Suppressor macrophage treated with lipopolysaccharide for 1 hour (primary cell): ENCODE data around the gene NUCB1.
A peak's percentile ranks its signal among the peaks of the same experiment; 100 is the strongest.
"Not testable (repeated sequence)": the region's sequence is repeated elsewhere in the genome, so short reads cannot be mapped to it uniquely, and the experiment has no call there.

ENCODE experiments used
- DNase-seq, 3 donors: peaks; one replicate each; pipeline ENCODE4 v3.0.0-alpha.2; 2020 to 2022

Gene NUCB1

DNA sequence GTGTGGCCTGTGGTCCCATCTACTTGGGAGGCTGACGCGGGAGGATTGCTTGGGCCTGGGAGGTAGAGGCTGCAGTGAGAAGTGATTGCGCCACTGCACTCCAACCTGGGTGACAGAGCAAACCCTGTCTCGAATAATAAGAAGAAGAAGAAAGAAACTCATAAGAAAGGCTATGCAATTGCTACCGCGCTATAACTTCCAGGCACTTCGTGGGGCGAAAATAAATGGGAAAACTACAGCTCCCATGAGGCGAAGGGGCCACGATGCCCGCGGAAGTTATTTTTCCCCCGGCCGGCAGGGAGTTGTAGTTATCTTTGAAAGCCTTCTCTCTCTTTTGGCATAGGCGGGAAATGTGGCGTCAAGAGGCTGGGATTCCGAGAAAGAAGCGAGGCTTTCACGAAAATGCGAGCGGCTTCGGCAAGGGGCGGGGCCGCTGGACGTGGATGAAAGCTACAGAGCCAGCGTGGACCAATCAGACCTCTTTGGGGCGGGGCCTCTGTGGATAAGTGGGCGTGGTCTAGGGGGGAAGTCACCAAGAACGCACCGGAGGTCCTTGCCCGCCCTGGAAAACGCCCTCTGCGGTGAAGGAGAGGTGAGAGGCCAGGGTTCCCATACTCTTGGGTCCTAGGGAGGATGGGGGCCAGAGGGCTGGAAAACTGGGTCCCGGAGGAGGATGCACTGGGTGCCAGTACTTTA lies at the start of gene NUCB1:
Gene NUCB1, plus strand, starts transcription at position 532 of the 696 bp plus-strand sequence. CDS start 485 bp downstream, outside the sequence.
- DNase-seq, result peak; percentile 99

GRCh38 chr19:48852292-48852691 lies 47.8 kb upstream of the NUCB1 start:
- no peak for DNase-seq

DNA sequence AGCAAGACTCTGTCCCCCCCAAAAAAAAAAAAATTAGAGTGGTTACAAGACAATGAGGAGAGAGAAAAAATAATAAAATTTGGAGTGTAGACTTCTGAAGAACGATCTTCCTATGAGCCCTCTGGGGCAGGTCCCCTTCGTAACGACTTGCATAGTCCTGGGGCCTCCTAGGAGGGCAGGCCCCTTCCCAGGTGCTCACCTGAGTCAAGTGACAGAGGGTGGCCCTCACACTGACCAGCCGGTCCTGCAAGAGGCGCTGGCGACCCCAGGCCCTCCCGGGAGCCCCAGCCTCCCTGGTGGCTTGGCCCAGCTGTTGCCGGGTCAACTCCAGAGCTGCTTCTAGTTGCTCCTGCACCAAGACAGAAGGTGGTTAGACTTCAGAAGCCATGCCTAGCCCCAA lies 46.6 kb upstream of the NUCB1 start:
- no peak for DNase-seq

DNA sequence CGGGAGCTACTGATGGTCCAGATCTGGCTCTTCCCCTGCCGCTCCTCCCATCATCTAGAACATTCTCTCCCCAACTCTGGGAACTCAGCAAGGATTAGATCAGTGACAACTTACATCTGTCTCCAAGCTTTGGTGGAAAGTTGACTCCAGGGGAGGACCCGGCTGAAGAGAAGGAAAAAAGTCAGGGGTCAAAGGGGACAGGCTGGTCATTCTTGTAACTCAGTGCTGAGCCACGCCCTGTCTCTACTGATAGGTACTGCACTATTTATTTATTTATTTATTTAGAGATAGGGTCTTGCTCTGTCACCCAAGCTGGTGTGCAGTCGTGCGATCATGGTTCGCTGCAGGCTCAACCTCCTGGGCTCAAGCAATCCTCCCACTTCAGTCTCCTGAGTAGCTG lies 46.0 kb upstream of the NUCB1 start:
- no peak for DNase-seq

DNA sequence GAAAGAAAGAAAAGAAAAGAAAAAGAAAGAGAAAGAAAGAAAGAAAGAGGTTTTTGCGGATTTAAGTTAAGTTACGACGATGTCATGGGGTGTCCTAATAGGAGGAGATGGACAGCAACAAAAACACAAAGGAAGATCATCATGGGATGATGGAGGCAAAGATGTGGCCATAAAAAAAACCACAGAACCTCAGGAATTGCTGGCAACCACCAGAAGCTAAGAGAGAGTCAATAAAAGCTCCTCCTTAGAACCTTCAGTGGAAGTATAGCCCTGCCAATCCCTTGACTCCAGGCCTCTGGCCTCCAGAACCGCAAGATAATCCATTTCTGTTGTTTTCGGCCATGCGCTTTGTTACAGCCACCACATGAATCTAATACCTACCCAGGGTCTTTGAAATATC lies 43.2 kb upstream of the NUCB1 start:
- no peak for DNase-seq

GRCh38 chr19:48858984-48859710 lies 41.0 kb upstream of the NUCB1 start:
- DNase-seq, result peak; percentile 59 to 75 (median 61)

DNA sequence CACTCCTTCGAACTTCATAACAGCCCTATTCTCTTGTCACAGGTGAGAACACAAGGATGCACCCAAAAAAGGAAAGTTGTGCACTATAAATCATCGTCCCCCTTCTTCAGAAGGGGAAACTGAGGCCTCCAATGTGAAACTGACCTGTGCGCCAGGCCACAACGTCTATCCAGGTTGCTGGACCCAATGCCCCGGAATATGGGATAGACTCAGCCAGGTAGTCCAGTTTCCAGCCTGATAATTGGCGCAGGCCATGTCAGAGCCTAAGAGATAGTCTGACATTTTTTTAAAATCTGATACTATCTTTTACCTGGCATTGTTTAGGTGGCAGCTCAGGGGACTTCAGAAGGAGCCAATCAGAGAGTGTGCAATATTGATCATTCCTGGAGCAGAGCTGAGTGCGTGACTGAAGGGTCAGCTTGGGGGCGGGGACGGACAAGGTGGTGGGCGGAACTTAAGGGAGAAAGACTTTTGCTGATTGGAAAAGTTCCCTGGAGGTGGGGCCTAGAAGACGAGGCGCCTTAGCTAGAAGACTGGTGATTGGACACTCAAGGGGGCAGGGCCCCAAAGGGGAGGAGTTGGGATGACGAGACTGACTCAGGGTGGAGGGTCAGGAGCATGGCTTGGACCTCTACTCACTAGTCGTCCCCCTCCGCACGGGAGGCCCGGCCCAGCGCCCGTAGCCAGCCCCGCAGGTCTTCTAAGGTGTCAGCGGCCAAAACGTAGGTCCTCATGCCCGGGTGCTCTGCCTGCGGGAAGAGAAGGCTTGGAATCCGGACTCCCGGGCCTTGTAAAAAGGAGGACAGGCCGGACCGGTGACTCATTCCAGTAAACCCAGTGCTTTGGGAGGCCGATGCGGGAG lies 40.2 kb upstream of the NUCB1 start:
- DNase-seq, result peak; percentile 68 to 79 (median 77)

DNA sequence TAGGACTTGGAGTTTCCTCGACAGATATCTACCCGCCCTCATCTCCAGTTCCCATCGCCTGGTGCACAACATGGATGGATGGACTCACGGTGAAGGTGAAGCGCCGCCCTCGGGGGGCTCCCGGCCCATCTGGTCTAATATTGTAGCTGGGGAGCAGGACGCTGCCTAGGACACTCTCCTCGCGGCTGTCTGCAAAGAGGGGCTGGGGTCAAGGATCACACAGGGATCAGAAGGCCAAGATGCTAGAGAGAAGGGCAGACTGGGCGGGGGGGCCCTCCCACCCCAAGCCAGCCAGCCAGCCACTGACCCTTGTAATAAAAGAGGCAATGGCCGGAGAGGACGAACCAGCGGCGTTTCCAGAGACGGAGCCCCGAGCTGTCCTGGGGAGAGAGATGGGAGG lies 38.8 kb upstream of the NUCB1 start:
- no peak for DNase-seq

GRCh38 chr19:48862827-48863226 lies 37.3 kb upstream of the NUCB1 start:
- DNase-seq, result no peak

- DNase-seq, result no peak
Measured at GRCh38 chr19:48866692-48867091, 33.4 kb upstream of the NUCB1 start.

GRCh38 chr19:48867123-48867745 lies 32.9 kb upstream of the NUCB1 start:
- DNase-seq, result no peak

DNA sequence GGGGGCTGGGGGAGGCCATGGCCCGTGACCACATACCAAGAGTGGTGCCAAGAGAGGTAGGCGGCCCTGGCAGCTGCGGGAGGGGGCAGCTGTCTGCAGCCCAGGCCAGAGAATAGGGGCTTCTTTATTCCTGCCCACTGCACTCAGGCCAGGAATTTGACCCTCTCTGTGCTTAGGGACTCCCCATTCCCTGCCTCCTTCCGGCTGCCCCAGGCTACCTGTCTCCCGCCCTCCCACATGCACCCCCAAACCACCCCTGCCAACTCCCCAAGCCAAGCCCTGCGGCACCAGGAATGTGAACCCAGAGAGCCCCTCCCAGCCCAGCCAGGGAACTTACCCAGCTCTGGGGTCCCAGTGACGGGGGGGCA lies 32.4 kb upstream of the NUCB1 start:
- no peak for DNase-seq

DNA sequence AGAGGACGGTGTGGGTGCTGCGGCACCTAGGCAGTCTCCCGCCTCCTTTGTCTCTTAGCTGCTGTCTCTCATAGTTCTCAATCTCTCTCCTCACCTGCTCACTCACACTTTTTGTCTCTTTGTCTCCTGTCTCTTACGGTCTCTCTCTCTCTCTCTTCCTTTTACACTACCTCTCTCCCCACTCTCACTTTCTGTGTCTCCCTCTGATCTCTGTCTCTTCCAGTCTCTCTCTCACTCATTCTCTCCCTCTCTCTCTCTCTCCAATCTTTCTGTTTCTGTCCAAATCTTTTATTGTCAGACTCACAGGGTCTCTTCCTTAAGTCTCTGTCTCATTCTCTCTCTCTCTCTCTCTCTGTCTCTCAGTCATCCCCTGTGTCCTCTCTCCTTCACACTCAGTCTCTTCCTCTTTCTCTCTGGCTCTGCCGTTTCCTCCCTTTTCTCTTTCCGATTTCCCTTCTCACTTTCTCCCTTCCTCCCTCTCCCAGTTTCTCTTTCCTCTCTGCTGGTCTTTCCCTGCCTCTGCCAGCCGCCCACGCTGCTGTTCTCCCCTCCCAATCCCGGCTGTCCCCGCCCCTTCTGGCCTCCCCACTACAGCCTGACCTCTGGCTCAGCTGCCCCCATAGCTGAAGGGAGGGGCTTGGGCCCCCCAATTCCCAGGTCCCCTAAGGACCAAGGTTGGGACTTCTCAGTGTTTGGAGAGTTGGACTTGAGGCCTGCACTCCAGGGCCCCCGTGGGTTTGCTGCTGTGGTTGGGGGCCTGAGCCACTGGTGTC lies 31.8 kb upstream of the NUCB1 start, which contains the start of gene PLEKHA4:
Gene PLEKHA4, minus strand, starts transcription at position 504 of the 773 bp plus-strand sequence. CDS start 997 bp downstream, outside the sequence.
- DNase-seq, result peak; percentile 76 to 85 (median 84)

- DNase-seq, result peak; percentile 41 to 54 (median 42)
Measured at GRCh38 chr19:48870048-48870447, 30.1 kb upstream of the NUCB1 start.

GRCh38 chr19:48871471-48872181 lies 28.5 kb upstream of the NUCB1 start:
- not testable (repeated sequence) for DNase-seq

- peak; percentile 97 to 99 (median 99) for DNase-seq
Measured at GRCh38 chr19:48872182-48872883, 27.8 kb upstream of the NUCB1 start, which contains the start of gene PPP1R15A. Gene PPP1R15A, plus strand, starts transcription at chr19:48872421. Its CDS starts 813 bp downstream, at chr19:48873234.

DNA sequence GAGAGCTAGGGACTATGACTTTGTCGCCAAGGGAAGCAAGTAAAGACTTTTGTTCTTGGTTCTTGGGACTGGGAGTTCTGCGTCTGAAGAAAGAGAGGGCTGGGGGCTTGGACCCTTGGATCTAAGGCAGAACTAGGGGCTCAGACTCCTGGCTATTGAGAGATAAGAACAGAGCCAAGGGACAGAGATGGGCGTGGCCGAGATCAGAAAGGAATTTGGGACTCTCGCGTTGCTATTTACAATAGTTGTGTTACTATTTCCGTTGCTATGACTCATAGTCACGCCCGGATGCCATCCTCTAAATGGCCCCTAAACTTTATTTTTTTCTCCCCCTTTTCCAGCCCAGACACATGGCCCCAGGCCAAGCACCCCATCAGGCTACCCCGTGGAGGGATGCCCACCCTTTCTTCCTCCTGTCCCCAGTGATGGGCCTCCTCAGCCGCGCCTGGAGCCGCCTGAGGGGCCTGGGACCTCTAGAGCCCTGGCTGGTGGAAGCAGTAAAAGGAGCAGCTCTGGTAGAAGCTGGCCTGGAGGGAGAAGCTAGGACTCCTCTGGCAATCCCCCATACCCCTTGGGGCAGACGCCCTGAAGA lies 27.1 kb upstream of the NUCB1 start:
- peak; percentile 85 to 91 (median 86) for DNase-seq

DNA sequence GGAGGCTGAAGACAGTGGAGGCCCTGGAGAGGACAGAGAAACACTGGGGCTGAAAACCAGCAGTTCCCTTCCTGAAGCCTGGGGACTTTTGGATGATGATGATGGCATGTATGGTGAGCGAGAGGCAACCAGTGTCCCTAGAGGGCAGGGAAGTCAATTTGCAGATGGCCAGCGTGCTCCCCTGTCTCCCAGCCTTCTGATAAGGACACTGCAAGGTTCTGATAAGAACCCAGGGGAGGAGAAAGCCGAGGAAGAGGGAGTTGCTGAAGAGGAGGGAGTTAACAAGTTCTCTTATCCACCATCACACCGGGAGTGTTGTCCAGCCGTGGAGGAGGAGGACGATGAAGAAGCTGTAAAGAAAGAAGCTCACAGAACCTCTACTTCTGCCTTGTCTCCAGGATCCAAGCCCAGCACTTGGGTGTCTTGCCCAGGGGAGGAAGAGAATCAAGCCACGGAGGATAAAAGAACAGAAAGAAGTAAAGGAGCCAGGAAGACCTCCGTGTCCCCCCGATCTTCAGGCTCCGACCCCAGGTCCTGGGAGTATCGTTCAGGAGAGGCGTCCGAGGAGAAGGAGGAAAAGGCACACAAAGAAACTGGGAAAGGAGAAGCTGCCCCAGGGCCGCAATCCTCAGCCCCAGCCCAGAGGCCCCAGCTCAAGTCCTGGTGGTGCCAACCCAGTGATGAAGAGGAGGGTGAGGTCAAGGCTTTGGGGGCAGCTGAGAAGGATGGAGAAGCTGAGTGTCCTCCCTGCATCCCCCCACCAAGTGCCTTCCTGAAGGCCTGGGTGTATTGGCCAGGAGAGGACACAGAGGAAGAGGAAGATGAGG lies 26.4 kb upstream of the NUCB1 start:
- DNase-seq, result peak; percentile 49 to 61 (median 57)
